Breast epithelium (tissue), 4 donors: ENCODE data around the gene PCK2. TPM values are rescaled to one million over a fixed set of nuclear protein-coding genes. Genes with fewer than 3 reads are reported as not detected.

Experiments used
- DNase-seq, 2 donors: peaks; one replicate each; pipeline ENCODE4 v3.0.0-alpha.2; 2019; ENCODE audit warnings: low spot score in 2 of 2
- H3K27ac ChIP-seq, 2 donors: fragments of 200-600 bp; sonication (generic) in 1 of 2; one replicate each; pipeline ENCODE4 v1.5.1; 2016 to 2019; ENCODE audit warnings: mild to moderate bottlenecking in 1 of 2
- H3K27me3 ChIP-seq, 2 donors: fragments of 200-600 bp; sonication (generic) in 1 of 2; one replicate each; pipeline versions ENCODE4 v1.5.1 to v1.6.0; 2017 to 2019; ENCODE audit warnings: control low read depth in 1 of 2, mild to moderate bottlenecking in 1 of 2
- H3K36me3 ChIP-seq: fragments of 200-600 bp; one replicate; pipeline ENCODE4 v1.5.1; 2019
- H3K4me1 ChIP-seq, 2 donors: fragments of 200-600 bp; sonication (generic); one replicate each; pipeline ENCODE4 v1.5.1; 2016 to 2019; ENCODE audit warnings: control low read depth in 1 of 2
- H3K4me3 ChIP-seq, 3 donors: fragments of 200-600 bp; sonication (generic); 1 replicate in 2 of 3; 2 replicates in 1 of 3; pipeline ENCODE4 v1.5.1; 2016 to 2019; ENCODE audit warnings: mild to moderate bottlenecking in 3 of 3, moderate library complexity in 2 of 3
- H3K9me3 ChIP-seq, 2 donors: fragments of 200-600 bp; sonication (generic) in 1 of 2; one replicate each; pipeline ENCODE4 v1.5.1; 2016 to 2019; ENCODE audit warnings: control low read depth in 1 of 2
- CTCF ChIP-seq, 3 donors: fragments of 450-650 bp; IDR thresholded peaks; one replicate each; pipeline ENCODE4 v1.5.1; 2016 to 2017; ENCODE audit warnings: antibody characterized with exemption in 3 of 3, mild to moderate bottlenecking in 3 of 3, moderate library complexity in 3 of 3
- POLR2A ChIP-seq: fragments of 450-650 bp; IDR thresholded peaks from one replicate; pipeline ENCODE4 v1.6.1; 2016; ENCODE audit warnings: antibody characterized with exemption, mild to moderate bottlenecking, moderate library complexity
- POLR2AphosphoS5 ChIP-seq, 3 donors: sonication (generic); formaldehyde crosslinking; IDR thresholded peaks; one replicate each; pipeline ENCODE4 v1.6.1; 2017; ENCODE audit warnings: antibody characterized with exemption in 3 of 3
- intact Hi-C: fragments of 100-400 bp; cut with DNase I; formaldehyde crosslinking; loops from one replicate; pipeline ENCODE4 v1.15.1; 2023; ENCODE audit warnings: low total_unique reads
- total RNA-seq, 3 donors: library from RNA; depleted of rRNA; stranded (reverse); fragments of >200 nt; gene quantifications; one replicate each; pipeline ENCODE4 v1.1.0, GENCODE V29; 2016

The PCK2 gene
- total RNA-seq, 3 donors from 2014 or later = 20.5 to 51.5 (median 24.3) TPM

GRCh38 chr14:24092505-24093206 is 1.5 kb upstream of the PCK2 start:
- H3K4me3 ChIP-seq = no peak overlapping the region
- no peaks in the 10 kb centered on the region for H3K27me3 ChIP-seq
- TF ChIP-seq POLR2A = no peak
- no peak for TF ChIP-seq CTCF (IDR thresholded peaks at IDR 0.05)
- no peak for TF ChIP-seq POLR2AphosphoS5 (IDR thresholded peaks at IDR 0.05)
- H3K4me1 ChIP-seq = peaks cover 0 to 4% of the 10 kb centered on the region in 2 donors
- no peaks in the 10 kb centered on the region for H3K36me3 ChIP-seq
- no peaks in the 10 kb centered on the region for H3K9me3 ChIP-seq
- peak overlapping the region; percentile 95 to 99 for H3K27ac ChIP-seq
- DNase-seq = no peak
- intact Hi-C loops = no loop called here

- Histone ChIP-seq H3K36me3 (no peaks in the 10 kb centered on the region), H3K4me3 (peak overlapping the region; percentile 91 to 98 (median 93)), H3K27me3 (no peaks in the 10 kb centered on the region), H3K4me1 (peaks cover 0 to 4% of the 10 kb centered on the region in 2 donors), H3K27ac (peak overlapping the region; percentile 95 to 99), H3K9me3 (no peaks in the 10 kb centered on the region)
- TF ChIP-seq POLR2A = no peak
- TF ChIP-seq CTCF (IDR thresholded peaks at IDR 0.05) = no peak
- TF ChIP-seq POLR2AphosphoS5 (IDR thresholded peaks at IDR 0.05) = no peak
- no peak for DNase-seq
- intact Hi-C loops = no loop called here
Observed at GRCh38 chr14:24093207-24093900, 757 bp upstream of the PCK2 start.

GRCh38 chr14:24094841-24095270 is 745 bp downstream of the PCK2 start:
- no peak for TF ChIP-seq CTCF (IDR thresholded peaks at IDR 0.05)
- TF ChIP-seq POLR2AphosphoS5 (IDR thresholded peaks at IDR 0.05) = no peak
- TF ChIP-seq POLR2A = no peak
- Histone ChIP-seq H3K36me3 (no peaks in the 10 kb centered on the region), H3K27ac (peak overlapping the region; percentile 95 to 99), H3K4me1 (peaks cover 0 to 4% of the 10 kb centered on the region in 2 donors), H3K4me3 (peak overlapping the region; percentile 91 to 98 (median 93)), H3K27me3 (no peaks in the 10 kb centered on the region), H3K9me3 (no peaks in the 10 kb centered on the region)
- intact Hi-C loops = no loop called here
- DNase-seq = no peak

- no peaks in the 10 kb centered on the region for H3K36me3 ChIP-seq
- DNase-seq = no peak
- intact Hi-C loops = no loop called here
- peaks cover 0 to 4% of the 10 kb centered on the region in 2 donors for H3K4me1 ChIP-seq
- peak overlapping the region; percentile 91 to 98 (median 93) for H3K4me3 ChIP-seq
- peak overlapping the region; percentile 95 to 99 for H3K27ac ChIP-seq
- H3K9me3 ChIP-seq = no peaks in the 10 kb centered on the region
- no peak for TF ChIP-seq CTCF (IDR thresholded peaks at IDR 0.05)
- no peak for TF ChIP-seq POLR2AphosphoS5 (IDR thresholded peaks at IDR 0.05)
- no peak for TF ChIP-seq POLR2A
- H3K27me3 ChIP-seq = no peaks in the 10 kb centered on the region
Observed at GRCh38 chr14:24095271-24096068, 1.4 kb downstream of the PCK2 start.
